Panc1 (cell line): ENCODE measurements around the gene HK1.

Source experiments
- CTCF ChIP-seq: fragments of 450-650 bp; IDR thresholded peaks from 2 replicates; pipeline ENCODE4 v1.5.1; 2017; ENCODE audit warnings: mild to moderate bottlenecking
- POLR2AphosphoS5 ChIP-seq: IDR thresholded peaks from 2 replicates; pipeline ENCODE4 v1.6.1; 2012; ENCODE audit warnings: mild to moderate bottlenecking, low read depth, low read length, moderate library complexity
- REST ChIP-seq, 2 experiments: IDR thresholded peaks; 2 replicates each; pipeline ENCODE4 v1.6.1; 2011 to 2012; ENCODE audit warnings: low read depth in 2 of 2, control low read depth in 1 of 2, low read length in 1 of 2, mild to moderate bottlenecking in 1 of 2, moderate library complexity in 1 of 2; ENCODE audit not compliant: insufficient read depth in 1 of 2
- SIN3A ChIP-seq: IDR thresholded peaks from 2 replicates; pipeline ENCODE4 v1.6.1; 2012; ENCODE audit warnings: low read depth, mild to moderate bottlenecking, low read length, moderate library complexity, borderline replicate concordance; ENCODE audit not compliant: insufficient read depth
- TCF7L2 ChIP-seq: IDR thresholded peaks from 2 replicates; pipeline ENCODE4 v1.6.1; 2011; ENCODE audit warnings: mild to moderate bottlenecking, low read depth, low read length, inconsistent platforms

GRCh38 chr10:69421611-69422308 is 143.5 kb downstream of the HK1 start:
- TF ChIP-seq POLR2AphosphoS5 (no peak), CTCF (no peak), TCF7L2 (no peak), REST (IDR thresholded peaks at IDR 0.05; ENCODE audit: insufficient read depth in 1 of 2, low read depth in 2 of 2, low read length in 1 of 2) (no peak), SIN3A (no peak)
